ENCODE measurements around the gene CFDP1. TPM values are rescaled to one million over a fixed set of nuclear protein-coding genes. Genes with fewer than 3 reads are reported as not detected.
A peak's percentile ranks its signal among the peaks of the same experiment; 100 is the strongest.

Gene CFDP1
- total and polyA plus RNA-seq, 2 donors (not counting 3 experiments of a cell fraction or from before 2014, with no cell fraction given) = 17.8 to 53.8 TPM

GRCh38 chr16:75264999-75265910 lies 168.0 kb downstream of the CFDP1 start:
- peak overlapping the region; percentile 93 for H3K27ac ChIP-seq (ENCODE audit: insufficient read depth, low read depth, low read length)
- intact Hi-C loops (cut with micrococcal nuclease) (loop anchor here (1.0 kb wide), 2 partner anchors 12 to 20 kb away; no protein-coding TSS in a partner anchor), dilution Hi-C loops (cut with MboI; ENCODE audit: extremely low pct_ligation_motif_present, low sequenced_read_pairs) (no loop called here)
- H3K36me3 ChIP-seq (ENCODE audit: control insufficient read depth in 2 of 2, extremely low read depth in 1 of 2, insufficient read depth in 2 of 2, low read length in 2 of 2) = peaks cover 2 to 5% of the 10 kb centered on the region in 2 experiments
- ChIA-PET POLR2A (interaction anchor here (2.5 kb wide), 1 partner anchor 19 kb away, joined by 8 read pairs; no protein-coding TSS in a partner anchor), CTCF (interaction anchor here (0.9 to 3.2 kb wide), 4 partner anchors 12 to 120 kb away, joined by 3 to 16 read pairs (median 6); no protein-coding TSS in a partner anchor)
- DNase-seq (ENCODE audit: low read depth, low spot score) (no peak), FAIRE-seq (peak; percentile 44)
- peak overlapping the region; percentile 82 to 89 (median 88) for H3K4me3 ChIP-seq (replicated peaks in 1 of 3; ENCODE audit: insufficient read depth in 1 of 3, low read depth in 1 of 3, low read length in 3 of 3)
- H3K27me3 ChIP-seq (ENCODE audit: control insufficient read depth in 2 of 2, insufficient read depth in 2 of 2, low read length in 2 of 2) = no peaks in the 10 kb centered on the region
- H3K9ac ChIP-seq (replicated peaks; ENCODE audit: extremely low read depth, insufficient read depth, low read length) = peak overlapping the region; percentile 94
- H3K4me1 ChIP-seq (ENCODE audit: control insufficient read depth, extremely low read depth, insufficient read depth, low read length) = peaks cover 49% of the 10 kb centered on the region
- peaks cover 57% of the 10 kb centered on the region for H3K79me2 ChIP-seq (ENCODE audit: control insufficient read depth, insufficient read depth, low read length)
- H2AFZ ChIP-seq (ENCODE audit: low read depth, low read length) = no peak overlapping the region
- no peak for TF ChIP-seq POLR2AphosphoS5 (IDR thresholded peaks at IDR 0.05; ENCODE audit: insufficient read depth, low read depth, low read length)
- TF ChIP-seq POLR2A (IDR thresholded peaks at IDR 0.05; ENCODE audit: low read depth, low read length) = no peak
- TF ChIP-seq MAX (IDR thresholded peaks at IDR 0.05; ENCODE audit: insufficient read depth, insufficient read length) = no peak
- no peak for TF ChIP-seq FOS (IDR thresholded peaks at IDR 0.05; ENCODE audit: borderline replicate concordance, insufficient read depth, low read length)
- no peak for TF ChIP-seq EZH2 (IDR thresholded peaks at IDR 0.05; ENCODE audit: borderline replicate concordance, low read depth, low read length, severe bottlenecking)
- TF ChIP-seq CTCF (IDR thresholded peaks at IDR 0.05; ENCODE audit: extremely low read depth in 1 of 2, insufficient read depth in 1 of 2, low read depth in 1 of 2, low read length in 2 of 2) = no peak
- no peak for TF ChIP-seq MYC (IDR thresholded peaks at IDR 0.05; ENCODE audit: low read depth, low read length)
- TF ChIP-seq JUN (IDR thresholded peaks at IDR 0.05; ENCODE audit: borderline replicate concordance, insufficient read depth, insufficient read length, low read depth) = no peak
- no peak for TF ChIP-seq GATA2 (IDR thresholded peaks at IDR 0.05; ENCODE audit: insufficient read depth, insufficient read length, low read depth, low read length)
- no TSS peak for BruUV-seq (replicated peaks)
- H3K9me1 ChIP-seq (replicated peaks; ENCODE audit: control insufficient read depth, extremely low read depth, insufficient read depth, low read length) = no peaks in the 10 kb centered on the region
- peak overlapping the region; percentile 89 for H3K4me2 ChIP-seq (ENCODE audit: insufficient read depth, low read length)
- no peaks in the 10 kb centered on the region for H4K20me1 ChIP-seq (replicated peaks; ENCODE audit: control insufficient read depth, extremely low read depth, insufficient read depth, low read length)
- no peaks in the 10 kb centered on the region for H3K9me3 ChIP-seq (replicated peaks; ENCODE audit: control insufficient read depth, insufficient read depth, low read length)
